HL-60 (cell line): ENCODE data around the gene PNMA6E.
A peak's percentile ranks its signal among the peaks of the same experiment; 100 is the strongest.
"Not testable (repeated sequence)": the region's sequence is repeated elsewhere in the genome, so short reads cannot be mapped to it uniquely, and the experiment has no call there.

Experiments
- DNase-seq, 2 experiments: peaks; one replicate each; pipeline ENCODE4 v3.0.0-alpha.2; 2010 to 2020; ENCODE audit warnings: low read depth in 1 of 2, low spot score in 1 of 2
- H3K27ac ChIP-seq: fragments of 250-450 bp; sonication (Bioruptor Pico); replicated peaks from 2 replicates; pipeline ENCODE4 v1.5.1; 2020; ENCODE audit warnings: mild to moderate bottlenecking, moderate library complexity
- H3K27me3 ChIP-seq: fragments of 250-450 bp; sonication (Bioruptor Pico); 2 replicates; pipeline ENCODE4 v1.5.1; 2021; ENCODE audit warnings: mild to moderate bottlenecking, moderate library complexity; ENCODE audit not compliant: insufficient read depth, poor library complexity, severe bottlenecking
- H3K4me3 ChIP-seq: replicated peaks from 2 replicates; pipeline ENCODE4 v1.5.1; 2011; ENCODE audit warnings: mild to moderate bottlenecking, control low read depth, low read length; ENCODE audit not compliant: insufficient read depth
- CTCF ChIP-seq: IDR thresholded peaks from one replicate; pipeline ENCODE4 v1.5.1; 2011; ENCODE audit warnings: low read length, control low read depth, inconsistent platforms; ENCODE audit not compliant: insufficient read depth
- GABPA ChIP-seq: IDR thresholded peaks from 2 replicates; pipeline ENCODE4 v1.6.1; 2012; ENCODE audit warnings: low read depth
- POLR2AphosphoS5 ChIP-seq: IDR thresholded peaks from 2 replicates; pipeline ENCODE4 v1.6.1; 2012; ENCODE audit warnings: low read depth
- REST ChIP-seq: IDR thresholded peaks from 2 replicates; pipeline ENCODE4 v1.6.1; 2012; ENCODE audit warnings: low read depth; ENCODE audit not compliant: insufficient replicate concordance
- SPI1 ChIP-seq: IDR thresholded peaks from 2 replicates; pipeline ENCODE4 v1.6.1; 2012; ENCODE audit warnings: low read depth, mild to moderate bottlenecking, borderline replicate concordance

Gene PNMA6E

GRCh38 chrX:153405426-153405825 lies 4.3 kb upstream of the PNMA6E start:
- no peak overlapping the region for H3K4me3 ChIP-seq
- TF ChIP-seq POLR2AphosphoS5, result no peak
- TF ChIP-seq GABPA, result no peak
- no peak for TF ChIP-seq REST
- no peak for DNase-seq
- no peaks in the 10 kb centered on the region for H3K27me3 ChIP-seq
- H3K27ac ChIP-seq, result no peak overlapping the region

- not testable (repeated sequence) for H3K4me3 ChIP-seq, H3K27me3 ChIP-seq, DNase-seq, H3K27ac ChIP-seq
Measured at GRCh38 chrX:153404333-153404732, 3.2 kb upstream of the PNMA6E start.

GRCh38 chrX:153400146-153401132 lies 711 bp downstream of the PNMA6E start:
- Histone ChIP-seq H3K4me3 (no peak overlapping the region), H3K27ac (no peak overlapping the region), H3K27me3 (no peaks in the 10 kb centered on the region)
- no peak for TF ChIP-seq SPI1
- TF ChIP-seq CTCF, result peak; percentile 2
- no peak for TF ChIP-seq POLR2AphosphoS5
- TF ChIP-seq REST, result no peak
- no peak for DNase-seq

GRCh38 chrX:153398275-153398960 lies 2.7 kb downstream of the PNMA6E start:
- H3K4me3 ChIP-seq, result no peak overlapping the region
- no peaks in the 10 kb centered on the region for H3K27me3 ChIP-seq
- no peak for TF ChIP-seq POLR2AphosphoS5
- TF ChIP-seq REST, result no peak
- TF ChIP-seq CTCF, result no peak
- no peak for TF ChIP-seq SPI1
- no peak for TF ChIP-seq GABPA
- no peak for DNase-seq
- H3K27ac ChIP-seq, result no peak overlapping the region
